Mesenchymal stem cell (in vitro differentiated cells and primary cell): ENCODE data around the gene RASGEF1C.

ENCODE experiments used
- DNase-seq: peaks from one replicate; pipeline ENCODE4 v3.0.0-alpha.2; 2013
- H2AFZ ChIP-seq: one replicate; pipeline ENCODE4 v1.6.1; 2013; ENCODE audit warnings: low read depth, mild to moderate bottlenecking, control low read depth, inconsistent platforms, low read length, moderate library complexity
- H2AK5ac ChIP-seq: 2 replicates; pipeline ENCODE4 v1.6.1; 2013; ENCODE audit warnings: low read length, moderate library complexity, mild to moderate bottlenecking, inconsistent platforms; ENCODE audit not compliant: severe bottlenecking
- H2BK120ac ChIP-seq: one replicate; pipeline ENCODE4 v1.6.1; 2013; ENCODE audit warnings: low read depth, mild to moderate bottlenecking, inconsistent platforms, low read length, moderate library complexity
- H2BK12ac ChIP-seq, 2 experiments: one replicate each; pipeline ENCODE4 v1.6.1; 2013; ENCODE audit warnings: inconsistent platforms in 2 of 2, low read length in 2 of 2, mild to moderate bottlenecking in 2 of 2, moderate library complexity in 2 of 2, control low read depth in 1 of 2
- H2BK15ac ChIP-seq: one replicate; pipeline ENCODE4 v1.6.1; 2013; ENCODE audit warnings: mild to moderate bottlenecking, low read depth, inconsistent platforms; ENCODE audit not compliant: poor library complexity, severe bottlenecking
- H2BK5ac ChIP-seq: 2 replicates; pipeline ENCODE4 v1.6.1; 2013; ENCODE audit warnings: low read depth, mild to moderate bottlenecking, low read length, control low read depth, inconsistent platforms; ENCODE audit not compliant: poor library complexity, severe bottlenecking
- H3K14ac ChIP-seq, 2 experiments: one replicate each; pipeline ENCODE4 v1.6.1; 2013; ENCODE audit warnings: inconsistent platforms in 2 of 2, low read length in 2 of 2, control low read depth in 1 of 2, mild to moderate bottlenecking in 1 of 2, moderate library complexity in 1 of 2
- H3K18ac ChIP-seq, 2 experiments: one replicate each; pipeline ENCODE4 v1.6.1; 2013; ENCODE audit warnings: inconsistent platforms in 2 of 2, low read length in 2 of 2, control low read depth in 1 of 2, low read depth in 1 of 2, mild to moderate bottlenecking in 1 of 2
- H3K23ac ChIP-seq, 2 experiments: one replicate each; pipeline ENCODE4 v1.6.1; 2013; ENCODE audit warnings: inconsistent platforms in 2 of 2, low read length in 2 of 2, mild to moderate bottlenecking in 2 of 2, moderate library complexity in 2 of 2, control low read depth in 1 of 2
- H3K27ac ChIP-seq: 2 replicates; pipeline ENCODE4 v1.5.1; 2013; ENCODE audit warnings: mild to moderate bottlenecking, moderate library complexity, low read length, control low read depth, inconsistent platforms; ENCODE audit not compliant: poor library complexity, severe bottlenecking
- H3K27me3 ChIP-seq, 2 experiments: 2 replicates each; pipeline versions ENCODE4 v1.6.1 to v1.7.0; 2013; ENCODE audit warnings: low read length in 2 of 2, mild to moderate bottlenecking in 2 of 2, moderate library complexity in 2 of 2, control low read depth in 1 of 2, inconsistent platforms in 1 of 2; ENCODE audit not compliant: control insufficient read depth in 1 of 2, insufficient read depth in 1 of 2
- H3K36me3 ChIP-seq, 2 experiments: 2 replicates each; pipeline versions ENCODE4 v1.6.1 to v1.7.0; 2013; ENCODE audit warnings: low read length in 2 of 2, control low read depth in 1 of 2, inconsistent platforms in 1 of 2, low read depth in 1 of 2, mild to moderate bottlenecking in 1 of 2; ENCODE audit not compliant: insufficient read depth in 2 of 2, control insufficient read depth in 1 of 2
- H3K4ac ChIP-seq, 2 experiments: one replicate each; pipeline ENCODE4 v1.6.1; 2013; ENCODE audit warnings: inconsistent platforms in 2 of 2, low read length in 2 of 2, mild to moderate bottlenecking in 2 of 2, moderate library complexity in 2 of 2, control low read depth in 1 of 2, low read depth in 1 of 2
- H3K4me1 ChIP-seq: 2 replicates; pipeline ENCODE4 v1.6.1; 2013; ENCODE audit warnings: low read depth, low read length, control low read depth; ENCODE audit not compliant: control insufficient read depth, insufficient read depth
- H3K4me2 ChIP-seq: 2 replicates; pipeline ENCODE4 v1.6.1; 2013; ENCODE audit warnings: low read length, mild to moderate bottlenecking, inconsistent platforms; ENCODE audit not compliant: poor library complexity, severe bottlenecking
- H3K4me3 ChIP-seq, 2 experiments: 2 replicates each; pipeline versions ENCODE4 v1.5.1 to v1.7.0; 2013; ENCODE audit warnings: low read length in 2 of 2, mild to moderate bottlenecking in 2 of 2, control low read depth in 1 of 2, low read depth in 1 of 2; ENCODE audit not compliant: insufficient read depth in 1 of 2
- H3K79me1 ChIP-seq: replicated peaks from 2 replicates; pipeline ENCODE4 v1.6.1; 2013; ENCODE audit warnings: mild to moderate bottlenecking, control low read depth, low read length, inconsistent platforms; ENCODE audit not compliant: poor library complexity, severe bottlenecking
- H3K9ac ChIP-seq: 2 replicates; pipeline ENCODE4 v1.7.0; 2013; ENCODE audit warnings: mild to moderate bottlenecking, low read length, moderate library complexity
- H3K9me3 ChIP-seq: 2 replicates; pipeline ENCODE4 v1.7.0; 2013; ENCODE audit warnings: mild to moderate bottlenecking, low read length; ENCODE audit not compliant: control insufficient read depth
- H4K8ac ChIP-seq: one replicate; pipeline ENCODE4 v1.6.1; 2013; ENCODE audit warnings: inconsistent platforms, mild to moderate bottlenecking, low read length, moderate library complexity
- H4K91ac ChIP-seq: one replicate; pipeline ENCODE4 v1.6.1; 2013; ENCODE audit warnings: mild to moderate bottlenecking, low read length, inconsistent platforms
- WGBS: methylation state at CpG from one replicate; pipeline ENCODE4 v1.1.7; 2013; ENCODE audit warnings: mixed read lengths; 5-methylcytosine and 5-hydroxymethylcytosine counted together

The RASGEF1C gene

GRCh38 chr5:180099733-180100611 is 109.0 kb downstream of the RASGEF1C start:
- H3K4me2 ChIP-seq = no peak overlapping the region
- peaks cover 4% of the 10 kb centered on the region for H3K9me3 ChIP-seq
- peaks cover 0 to 4% of the 10 kb centered on the region in 2 experiments for H3K36me3 ChIP-seq
- no peak overlapping the region for H3K23ac ChIP-seq
- H3K4me3 ChIP-seq = no peak overlapping the region
- no peak overlapping the region for H3K4ac ChIP-seq
- H3K4me1 ChIP-seq = no peaks in the 10 kb centered on the region
- no peak overlapping the region for H4K91ac ChIP-seq
- H3K9ac ChIP-seq = no peak overlapping the region
- no peak overlapping the region for H4K8ac ChIP-seq
- H3K14ac ChIP-seq = no peak overlapping the region
- WGBS = 86% methylated on average over 15 of the region's 18 CpGs
- no peak overlapping the region for H2BK120ac ChIP-seq
- DNase-seq = no peak
- no peak overlapping the region for H3K18ac ChIP-seq
- no peak overlapping the region for H2BK12ac ChIP-seq
- no peak overlapping the region for H2BK15ac ChIP-seq
- no peaks in the 10 kb centered on the region for H3K79me1 ChIP-seq
- no peak overlapping the region for H3K27ac ChIP-seq
- peaks cover 0 to 16% of the 10 kb centered on the region in 2 experiments for H3K27me3 ChIP-seq
- no peak overlapping the region for H2AK5ac ChIP-seq
- no peak overlapping the region for H2BK5ac ChIP-seq
- H2AFZ ChIP-seq = no peak overlapping the region

GRCh38 chr5:180098991-180099732 is 109.8 kb downstream of the RASGEF1C start:
- H3K4me3 ChIP-seq = no peak overlapping the region
- no peak overlapping the region for H2BK12ac ChIP-seq
- no peak overlapping the region for H3K9ac ChIP-seq
- no peak overlapping the region for H2BK15ac ChIP-seq
- H3K18ac ChIP-seq = no peak overlapping the region
- no peak overlapping the region for H3K23ac ChIP-seq
- no peak overlapping the region for H3K27ac ChIP-seq
- DNase-seq = no peak
- H3K79me1 ChIP-seq = no peaks in the 10 kb centered on the region
- H2BK5ac ChIP-seq = no peak overlapping the region
- no peak overlapping the region for H4K8ac ChIP-seq
- H3K9me3 ChIP-seq = peaks cover 4% of the 10 kb centered on the region
- H3K27me3 ChIP-seq = peaks cover 0 to 17% of the 10 kb centered on the region in 2 experiments
- no peaks in the 10 kb centered on the region for H3K4me1 ChIP-seq
- 81% methylated on average over 18 of the region's 18 CpGs for WGBS
- no peak overlapping the region for H3K4me2 ChIP-seq
- H2AK5ac ChIP-seq = no peak overlapping the region
- H3K4ac ChIP-seq = no peak overlapping the region
- no peak overlapping the region for H2BK120ac ChIP-seq
- no peak overlapping the region for H3K14ac ChIP-seq
- no peak overlapping the region for H2AFZ ChIP-seq
- H3K36me3 ChIP-seq = peaks cover 0 to 4% of the 10 kb centered on the region in 2 experiments
- no peak overlapping the region for H4K91ac ChIP-seq

DNA sequence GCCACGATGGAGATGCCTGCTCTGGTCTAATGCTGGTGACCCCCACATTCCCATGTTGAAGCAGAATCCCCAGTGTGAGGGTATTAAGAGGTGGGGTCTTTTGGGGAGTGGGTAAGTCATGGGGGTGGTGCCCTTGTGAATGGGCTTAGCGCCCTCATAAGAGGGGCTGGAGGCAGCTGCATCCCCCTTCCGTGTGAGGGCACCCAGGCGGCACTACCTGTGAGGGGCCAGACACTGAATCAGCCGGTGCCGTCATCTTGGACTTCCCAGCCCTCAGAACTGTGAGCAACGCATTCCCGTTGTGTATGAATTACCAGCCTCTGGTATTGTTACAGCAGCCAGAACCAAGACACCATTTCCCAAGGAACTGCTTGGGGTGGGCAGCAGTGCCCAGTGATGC is 110.5 kb downstream of the RASGEF1C start:
- Histone ChIP-seq H3K79me1 (no peaks in the 10 kb centered on the region), H2BK12ac (no peak overlapping the region), H3K9ac (no peak overlapping the region), H3K4me2 (no peak overlapping the region), H2AFZ (no peak overlapping the region), H4K8ac (no peak overlapping the region), H3K27ac (no peak overlapping the region), H3K9me3 (peaks cover 3% of the 10 kb centered on the region), H3K14ac (no peak overlapping the region), H2BK120ac (no peak overlapping the region), H3K4ac (no peak overlapping the region), H3K27me3 (peaks cover 0 to 17% of the 10 kb centered on the region in 2 experiments), H2BK15ac (no peak overlapping the region), H3K4me1 (no peaks in the 10 kb centered on the region), H2BK5ac (no peak overlapping the region), H3K36me3 (peaks cover 0 to 4% of the 10 kb centered on the region in 2 experiments), H3K23ac (no peak overlapping the region), H3K18ac (no peak overlapping the region), H4K91ac (no peak overlapping the region), H3K4me3 (no peak overlapping the region), H2AK5ac (no peak overlapping the region)
- DNase-seq = no peak
- WGBS = 84% methylated on average over 8 of the region's 8 CpGs

GRCh38 chr5:180097926-180098325 is 111.1 kb downstream of the RASGEF1C start:
- no peak overlapping the region for H2BK15ac ChIP-seq
- no peak overlapping the region for H2BK120ac ChIP-seq
- no peaks in the 10 kb centered on the region for H3K79me1 ChIP-seq
- H2BK12ac ChIP-seq = no peak overlapping the region
- H4K8ac ChIP-seq = no peak overlapping the region
- H3K14ac ChIP-seq = no peak overlapping the region
- peaks cover 0 to 4% of the 10 kb centered on the region in 2 experiments for H3K36me3 ChIP-seq
- H3K4me1 ChIP-seq = no peaks in the 10 kb centered on the region
- H3K4me2 ChIP-seq = no peak overlapping the region
- H3K27ac ChIP-seq = no peak overlapping the region
- WGBS = 93% methylated on average over 5 of the region's 5 CpGs
- no peak overlapping the region for H2BK5ac ChIP-seq
- no peaks in the 10 kb centered on the region for H3K9me3 ChIP-seq
- no peak for DNase-seq
- H2AK5ac ChIP-seq = no peak overlapping the region
- H3K23ac ChIP-seq = no peak overlapping the region
- no peak overlapping the region for H3K18ac ChIP-seq
- no peak overlapping the region for H3K9ac ChIP-seq
- H4K91ac ChIP-seq = no peak overlapping the region
- no peak overlapping the region for H3K4ac ChIP-seq
- no peak overlapping the region for H3K4me3 ChIP-seq
- H2AFZ ChIP-seq = no peak overlapping the region
- peaks cover 0 to 17% of the 10 kb centered on the region in 2 experiments for H3K27me3 ChIP-seq
